Spleen (tissue), 11 donors: ENCODE measurements around the gene TIE1. TPM values are rescaled to one million over a fixed set of nuclear protein-coding genes. Genes with fewer than 3 reads are reported as not detected.

ENCODE experiments used
- DNase-seq: peaks from one replicate; pipeline ENCODE4 v3.0.0-alpha.2; 2020
- H3K27ac ChIP-seq, 8 donors: fragments of 200-600 bp; sonication (generic) in 7 of 8; 1 replicate in 4 of 8; 2 replicates in 4 of 8; pipeline versions ENCODE4 v1.5.0 to v1.8.0; 2016 to 2021; ENCODE audit warnings: inconsistent platforms in 4 of 8, mild to moderate bottlenecking in 4 of 8, moderate library complexity in 1 of 8
- H3K27me3 ChIP-seq, 7 donors: fragments of 200-600 bp; sonication (generic) in 6 of 7; replicated peaks in 1 of 7; 1 replicate in 4 of 7; 2 replicates in 3 of 7; pipeline versions ENCODE4 v1.5.0 to v1.8.0; 2016 to 2021; ENCODE audit warnings: inconsistent platforms in 3 of 7, mild to moderate bottlenecking in 1 of 7
- H3K36me3 ChIP-seq, 6 donors: fragments of 200-600 bp; sonication (generic) in 5 of 6; 1 replicate in 4 of 6; 2 replicates in 2 of 6; pipeline versions ENCODE4 v1.5.0 to v1.8.0; 2016 to 2021; ENCODE audit warnings: inconsistent platforms in 2 of 6
- H3K4me1 ChIP-seq, 6 donors: fragments of 200-600 bp; sonication (generic) in 5 of 6; 1 replicate in 3 of 6; 2 replicates in 3 of 6; pipeline versions ENCODE4 v1.5.0 to v1.8.0; 2016 to 2021; ENCODE audit warnings: inconsistent platforms in 3 of 6
- H3K4me3 ChIP-seq, 8 donors: fragments of 200-600 bp; sonication (generic) in 7 of 8; 1 replicate in 4 of 8; 2 replicates in 4 of 8; pipeline versions ENCODE4 v1.5.0 to v1.8.0; 2016 to 2021; ENCODE audit warnings: inconsistent platforms in 4 of 8, mild to moderate bottlenecking in 4 of 8, moderate library complexity in 2 of 8
- H3K9me3 ChIP-seq, 8 donors: fragments of 200-600 bp; sonication (generic) in 7 of 8; 1 replicate in 4 of 8; 2 replicates in 4 of 8; pipeline versions ENCODE4 v1.5.0 to v1.8.0; 2016 to 2021; ENCODE audit warnings: inconsistent platforms in 4 of 8
- CTCF ChIP-seq, 11 experiments: fragments of 200-600 bp in 7 of 11; fragments of 450-650 bp in 4 of 11; sonication (generic) in 4 of 11; IDR thresholded peaks in 8 of 11; conservative IDR thresholded peaks in 3 of 11; 1 replicate in 7 of 11; 2 replicates in 4 of 11; pipeline versions ENCODE4 v1.4.0 to v1.8.0; 2016 to 2021; ENCODE audit warnings: antibody characterized with exemption in 11 of 11, inconsistent platforms in 4 of 11, mild to moderate bottlenecking in 1 of 11
- POLR2A ChIP-seq, 3 donors: fragments of 450-650 bp; IDR thresholded peaks; one replicate each; pipeline ENCODE4 v1.5.1; 2017; ENCODE audit warnings: antibody characterized with exemption in 3 of 3, mild to moderate bottlenecking in 1 of 3
- POLR2AphosphoS5 ChIP-seq, 3 donors: sonication (generic); formaldehyde crosslinking; IDR thresholded peaks; one replicate each; pipeline ENCODE4 v1.5.1; 2017; ENCODE audit warnings: antibody characterized with exemption in 3 of 3
- WGBS, 5 donors: extraction: QIAGEN DNeasy Blood & Tissue Kit in 3 of 5; methylation state at CpG; one replicate each; pipeline versions ENCODE4 v1.1.5 to v1.1.7; 2013 to 2018; 5-methylcytosine and 5-hydroxymethylcytosine counted together
- intact Hi-C: fragments of 100-400 bp; cut with DNase I; formaldehyde crosslinking; loops from one replicate; pipeline ENCODE4 v1.15.0; 2023; ENCODE audit warnings: low total_unique reads
- polyA plus RNA-seq, 3 donors: library from polyadenylated mRNA; stranded (reverse); fragments of 200-250 nt; gene quantifications; one replicate each; pipeline ENCODE4 v1.2.1, GENCODE V29; 2013
- total RNA-seq, 7 donors: library from RNA; depleted of rRNA in 3 of 7; stranded (reverse); fragments of >200 nt in 3 of 7; fragmentation: NEBNext Ultra II Directional in 4 of 7; extraction: Animal tissue kit (Norgen Biotek cat#: 25700) in 4 of 7; gene quantifications; one replicate each; pipeline versions ENCODE4 v1.1.0 to v1.2.1, GENCODE V29; 2016 to 2021
- donor health status: healthy with polysubstance abuse.
- donor health status: DM: no; HTN: no; CAD: no; lungs with moderate emphysema.
- donor health status: DM: no; HTN: no; CAD: no.
- donor health status: Bipolar disorder and iron deficiency.
- donor health status: healthy.
- donor health status: DM: no; HTN: no; CAD: no.
- donor health status: DM: yes; HTN: yes; CAD: no.

Gene TIE1
- total and polyA plus RNA-seq, 10 donors = 4.9 to 81.8 (median 55.7) TPM

GRCh38 chr1:43277116-43277876 lies 23.5 kb upstream of the TIE1 start:
- Histone ChIP-seq H3K9me3 (no peaks in the 10 kb centered on the region), H3K27ac (no peak overlapping the region), H3K27me3 (no peaks in the 10 kb centered on the region), H3K36me3 (no peaks in the 10 kb centered on the region), H3K4me1 (peaks cover 3 to 15% (median 8%) of the 10 kb centered on the region in 6 donors), H3K4me3 (no peak overlapping the region)
- DNase-seq = peak; percentile 35
- intact Hi-C loops = no loop called here
- 84 to 92% (median 88%) methylated on average over 6 to 7 of the region's 7 CpGs for WGBS, 5 donors
- TF ChIP-seq POLR2A (IDR thresholded peaks at IDR 0.05) (no peak), CTCF (IDR thresholded peaks at IDR 0.05 in 8 of 11, conservative IDR thresholded peaks at IDR 0.05 in 3 of 11) (no peak), POLR2AphosphoS5 (IDR thresholded peaks at IDR 0.05) (no peak)

- Histone ChIP-seq H3K36me3 (no peaks in the 10 kb centered on the region), H3K4me1 (peaks cover 3 to 10% (median 6%) of the 10 kb centered on the region in 6 donors), H3K27me3 (no peaks in the 10 kb centered on the region), H3K4me3 (no peak overlapping the region), H3K27ac (no peak overlapping the region), H3K9me3 (no peaks in the 10 kb centered on the region)
- peak; percentile 56 for DNase-seq
- no peak for TF ChIP-seq POLR2A (IDR thresholded peaks at IDR 0.05)
- no peak for TF ChIP-seq CTCF (IDR thresholded peaks at IDR 0.05 in 8 of 11, conservative IDR thresholded peaks at IDR 0.05 in 3 of 11)
- no peak for TF ChIP-seq POLR2AphosphoS5 (IDR thresholded peaks at IDR 0.05)
- intact Hi-C loops = no loop called here
- 73 to 90% (median 88%) methylated on average over 4 to 5 of the region's 5 CpGs for WGBS, 5 donors
Observed at GRCh38 chr1:43279161-43279560, 21.6 kb upstream of the TIE1 start.

- 90 to 96% (median 92%) methylated on average over 5 to 6 of the region's 6 CpGs for WGBS, 5 donors
- Histone ChIP-seq H3K4me3 (no peak overlapping the region), H3K27ac (peak overlapping the region in 1 of 8 donors; percentile 31), H3K27me3 (no peaks in the 10 kb centered on the region), H3K9me3 (no peaks in the 10 kb centered on the region), H3K4me1 (peaks cover 0 to 5% (median 1%) of the 10 kb centered on the region in 6 donors), H3K36me3 (no peaks in the 10 kb centered on the region)
- DNase-seq = peak; percentile 54
- TF ChIP-seq CTCF (IDR thresholded peaks at IDR 0.05 in 8 of 11, conservative IDR thresholded peaks at IDR 0.05 in 3 of 11) (no peak), POLR2AphosphoS5 (IDR thresholded peaks at IDR 0.05) (no peak), POLR2A (IDR thresholded peaks at IDR 0.05) (no peak)
- intact Hi-C loops = no loop called here
Observed at GRCh38 chr1:43279666-43280065, 21.1 kb upstream of the TIE1 start.

GRCh38 chr1:43280692-43281091 lies 20.1 kb upstream of the TIE1 start:
- WGBS, 5 donors = 48 to 68% (median 60%) methylated on average over 2 of the region's 2 CpGs
- intact Hi-C loops = no loop called here
- H3K27me3 ChIP-seq = no peaks in the 10 kb centered on the region
- H3K9me3 ChIP-seq = no peaks in the 10 kb centered on the region
- DNase-seq = peak; percentile 33
- H3K36me3 ChIP-seq = no peaks in the 10 kb centered on the region
- peak overlapping the region in 4 of 8 donors; percentile 20 to 31 (median 26) for H3K27ac ChIP-seq
- TF ChIP-seq POLR2AphosphoS5 (IDR thresholded peaks at IDR 0.05) (no peak), CTCF (IDR thresholded peaks at IDR 0.05 in 8 of 11, conservative IDR thresholded peaks at IDR 0.05 in 3 of 11) (no peak), POLR2A (IDR thresholded peaks at IDR 0.05) (no peak)
- peaks cover 0 to 4% (median 0%) of the 10 kb centered on the region in 6 donors for H3K4me1 ChIP-seq
- no peak overlapping the region for H3K4me3 ChIP-seq
